Gastrocnemius medialis (tissue), 4 donors: Measurements from ENCODE around the gene PXMP4. TPM values are rescaled to one million over a fixed set of nuclear protein-coding genes. Genes with fewer than 3 reads are reported as not detected.

Experiments used
- ATAC-seq, 2 donors: fragments of 150-250 bp; one replicate each; pipeline ENCODE4 v1.9.1; 2016
- DNase-seq, 2 donors: peaks; one replicate each; pipeline ENCODE4 v3.0.0-alpha.2; 2019
- H3K27ac ChIP-seq, 4 donors: fragments of 200-600 bp; sonication (generic); 1 replicate in 1 of 4; 2 replicates in 3 of 4; pipeline ENCODE4 v1.5.1; 2016 to 2018; ENCODE audit warnings: mild to moderate bottlenecking in 2 of 4, moderate library complexity in 1 of 4
- H3K27me3 ChIP-seq, 3 donors: fragments of 200-600 bp; sonication (generic) in 2 of 3; 1 replicate in 1 of 3; 2 replicates in 2 of 3; pipeline versions ENCODE4 v1.5.1 to v1.6.0; 2016 to 2019; ENCODE audit warnings: mild to moderate bottlenecking in 1 of 3, moderate library complexity in 1 of 3
- H3K36me3 ChIP-seq, 2 donors: fragments of 200-600 bp; sonication (generic) in 1 of 2; one replicate each; pipeline ENCODE4 v1.5.1; 2017 to 2018
- H3K4me1 ChIP-seq, 2 donors: fragments of 200-600 bp; sonication (generic) in 1 of 2; one replicate each; pipeline ENCODE4 v1.5.1; 2016 to 2017; ENCODE audit warnings: mild to moderate bottlenecking in 2 of 2
- H3K4me3 ChIP-seq, 4 donors: fragments of 200-600 bp; sonication (generic) in 3 of 4; 1 replicate in 1 of 4; 2 replicates in 3 of 4; pipeline ENCODE4 v1.5.1; 2016 to 2019; ENCODE audit warnings: mild to moderate bottlenecking in 2 of 4
- H3K9me3 ChIP-seq, 3 donors: fragments of 200-600 bp; sonication (generic) in 2 of 3; 1 replicate in 1 of 3; 2 replicates in 2 of 3; pipeline ENCODE4 v1.5.1; 2016 to 2019
- POLR2A ChIP-seq, 2 donors: fragments of 450-650 bp; IDR thresholded peaks; one replicate each; pipeline ENCODE4 v1.6.1; 2017; ENCODE audit warnings: antibody characterized with exemption in 2 of 2, mild to moderate bottlenecking in 2 of 2, moderate library complexity in 2 of 2
- in situ Hi-C, 4 donors: fragments of 200-750 bp; cut with MboI; loops; one replicate each; pipeline versions ENCODE4 v1.15.0 to v1.8.0; 2017; ENCODE audit warnings: low sequenced_read_pairs in 4 of 4
- intact Hi-C: fragments of 100-400 bp; cut with DNase I; formaldehyde crosslinking; loops from one replicate; pipeline ENCODE4 v1.15.1; 2023; ENCODE audit warnings: low total_unique reads
- total RNA-seq, 4 donors: library from RNA; depleted of rRNA; stranded (reverse); fragments of >200 nt; gene quantifications; one replicate each; pipeline versions ENCODE4 v1.1.0 to v1.2.3, GENCODE V29; 2016
- TF ChIP-seq, protein P1 (sequence below), 5 experiments: fragments of 450-650 bp in 3 of 5; fragments of 200-600 bp in 2 of 5; sonication (generic) in 2 of 5; IDR thresholded peaks in 4 of 5; conservative IDR thresholded peaks in 1 of 5; 1 replicate in 4 of 5; 2 replicates in 1 of 5; pipeline ENCODE4 v1.5.1; 2016 to 2019; ENCODE audit warnings: antibody characterized with exemption in 5 of 5, mild to moderate bottlenecking in 3 of 5, moderate library complexity in 3 of 5

PXMP4 gene
- total RNA-seq, 4 donors from 2014 or later, result 3.2 to 7.3 (median 5.3) TPM

DNA sequence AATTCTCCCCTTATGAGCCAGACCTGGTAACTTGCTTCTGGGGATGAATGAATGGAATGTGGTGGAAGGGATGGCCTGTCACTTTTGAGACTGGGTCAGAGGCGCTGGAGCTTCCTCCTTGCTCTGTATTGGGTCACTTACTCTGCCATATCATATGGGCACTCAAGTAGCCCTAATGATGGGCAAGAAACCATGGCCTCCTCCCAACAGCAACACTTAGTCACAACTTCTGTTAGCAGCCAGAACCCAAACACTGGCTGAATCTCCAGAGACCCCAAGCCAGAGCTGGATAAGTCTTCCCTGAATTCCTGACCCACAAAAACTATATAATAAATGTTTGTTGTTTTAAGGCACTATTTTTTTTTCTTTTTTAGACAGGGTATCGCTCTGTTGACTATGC lies 39.4 kb downstream of the PXMP4 start:
- TF ChIP-seq, protein P1, sequence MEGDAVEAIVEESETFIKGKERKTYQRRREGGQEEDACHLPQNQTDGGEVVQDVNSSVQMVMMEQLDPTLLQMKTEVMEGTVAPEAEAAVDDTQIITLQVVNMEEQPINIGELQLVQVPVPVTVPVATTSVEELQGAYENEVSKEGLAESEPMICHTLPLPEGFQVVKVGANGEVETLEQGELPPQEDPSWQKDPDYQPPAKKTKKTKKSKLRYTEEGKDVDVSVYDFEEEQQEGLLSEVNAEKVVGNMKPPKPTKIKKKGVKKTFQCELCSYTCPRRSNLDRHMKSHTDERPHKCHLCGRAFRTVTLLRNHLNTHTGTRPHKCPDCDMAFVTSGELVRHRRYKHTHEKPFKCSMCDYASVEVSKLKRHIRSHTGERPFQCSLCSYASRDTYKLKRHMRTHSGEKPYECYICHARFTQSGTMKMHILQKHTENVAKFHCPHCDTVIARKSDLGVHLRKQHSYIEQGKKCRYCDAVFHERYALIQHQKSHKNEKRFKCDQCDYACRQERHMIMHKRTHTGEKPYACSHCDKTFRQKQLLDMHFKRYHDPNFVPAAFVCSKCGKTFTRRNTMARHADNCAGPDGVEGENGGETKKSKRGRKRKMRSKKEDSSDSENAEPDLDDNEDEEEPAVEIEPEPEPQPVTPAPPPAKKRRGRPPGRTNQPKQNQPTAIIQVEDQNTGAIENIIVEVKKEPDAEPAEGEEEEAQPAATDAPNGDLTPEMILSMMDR (IDR thresholded peaks at IDR 0.05 in 4 of 5, conservative IDR thresholded peaks at IDR 0.05 in 1 of 5), result no peak
- TF ChIP-seq POLR2A (IDR thresholded peaks at IDR 0.05), result no peak
- Histone ChIP-seq H3K27ac (no peak overlapping the region), H3K4me1 (peaks cover 5% of the 10 kb centered on the region in 2 donors), H3K27me3 (no peaks in the 10 kb centered on the region), H3K4me3 (no peak overlapping the region), H3K36me3 (no peaks in the 10 kb centered on the region), H3K9me3 (no peaks in the 10 kb centered on the region)
- no peak for ATAC-seq
- no peak for DNase-seq
- in situ Hi-C loops (no loop called here), intact Hi-C loops (no loop called here)

DNA sequence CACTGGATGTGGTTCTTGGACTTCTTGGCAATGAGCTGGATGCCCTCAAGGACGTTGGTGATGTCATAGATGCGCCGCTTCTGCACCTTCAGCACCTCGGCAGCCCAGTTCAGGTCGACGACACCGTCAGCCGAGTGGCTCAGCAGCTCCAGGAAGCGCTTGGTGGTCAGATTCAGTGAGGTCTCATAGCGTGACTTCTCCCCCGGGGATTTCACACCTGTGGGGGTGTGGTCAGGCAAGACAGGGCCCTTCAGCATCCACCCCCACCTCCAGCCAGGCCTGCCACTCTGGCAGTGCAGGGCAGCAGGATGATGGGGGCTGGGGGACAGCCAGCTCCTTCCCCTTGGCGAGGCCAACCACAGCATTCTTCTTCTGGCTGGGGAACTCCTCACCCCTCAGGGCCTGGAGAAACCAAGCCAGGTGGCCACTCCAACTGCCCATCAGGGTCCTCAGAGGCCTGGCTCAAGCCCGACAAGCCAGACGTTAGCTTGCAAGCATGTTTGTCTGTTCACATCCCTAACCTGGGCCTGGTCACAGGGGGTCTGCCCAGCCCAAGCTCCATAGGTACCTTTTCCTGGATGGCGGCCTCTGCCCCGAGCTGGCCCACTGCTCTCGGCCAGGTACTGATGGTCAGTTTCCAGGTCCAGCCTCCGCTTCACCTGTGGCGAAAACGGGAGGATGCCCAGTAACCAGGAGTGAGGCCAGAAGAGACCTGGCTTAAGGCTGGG lies 40.2 kb downstream of the PXMP4 start:
- H3K9me3 ChIP-seq, result no peaks in the 10 kb centered on the region
- H3K27ac ChIP-seq, result no peak overlapping the region
- no peaks in the 10 kb centered on the region for H3K36me3 ChIP-seq
- intact Hi-C loops, result no loop called here
- no peak for TF ChIP-seq POLR2A (IDR thresholded peaks at IDR 0.05)
- TF ChIP-seq, protein P1 (IDR thresholded peaks at IDR 0.05 in 4 of 5, conservative IDR thresholded peaks at IDR 0.05 in 1 of 5), result no peak
- H3K4me1 ChIP-seq, result peaks cover 4 to 5% of the 10 kb centered on the region in 2 donors
- H3K4me3 ChIP-seq, result no peak overlapping the region
- no peaks in the 10 kb centered on the region for H3K27me3 ChIP-seq
- in situ Hi-C loops, result no loop called here
- ATAC-seq (no peak), DNase-seq (no peak)

DNA sequence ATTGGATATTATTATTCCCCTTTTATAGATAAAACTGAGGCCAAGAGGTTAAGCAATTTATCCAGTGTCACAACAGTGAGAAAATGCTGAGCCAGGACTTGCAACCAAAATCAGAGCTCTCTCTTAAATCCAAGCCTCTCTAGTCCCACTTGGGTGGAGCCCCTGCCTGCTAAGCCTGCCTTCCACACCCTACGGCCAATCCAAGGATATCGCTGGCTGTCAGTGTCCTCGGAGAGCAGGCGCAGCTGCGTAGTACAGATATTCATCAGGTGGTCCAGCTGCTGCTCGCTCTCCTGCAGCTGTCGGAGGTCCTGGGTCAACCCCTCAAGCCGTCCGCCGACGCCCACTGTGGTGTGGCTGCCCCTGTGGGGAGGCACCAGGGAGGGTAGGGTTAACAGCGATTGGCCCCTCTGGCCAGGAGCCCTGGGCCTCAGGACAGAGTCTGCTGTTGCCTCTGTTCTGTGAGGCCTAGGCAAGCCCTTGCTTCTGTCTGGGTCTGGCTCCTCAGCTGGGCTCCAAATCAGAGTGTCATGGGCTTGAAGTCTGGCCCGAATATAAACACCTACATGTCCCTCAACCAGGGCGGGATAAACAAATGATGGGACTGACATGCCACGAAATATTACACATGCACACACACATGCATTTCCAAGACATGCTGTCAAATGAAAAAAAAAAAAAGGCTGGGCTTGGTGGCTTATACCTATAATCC lies 42.0 kb downstream of the PXMP4 start:
- intact Hi-C loops (no loop called here), in situ Hi-C loops (no loop called here)
- H3K27me3 ChIP-seq, result no peaks in the 10 kb centered on the region
- H3K36me3 ChIP-seq, result no peaks in the 10 kb centered on the region
- H3K4me1 ChIP-seq, result peaks cover 10 to 16% of the 10 kb centered on the region in 2 donors
- H3K27ac ChIP-seq, result peak overlapping the region in 2 of 4 donors; percentile 43 to 54
- H3K4me3 ChIP-seq, result no peak overlapping the region
- no peak for ATAC-seq
- TF ChIP-seq, protein P1 (IDR thresholded peaks at IDR 0.05 in 4 of 5, conservative IDR thresholded peaks at IDR 0.05 in 1 of 5), result no peak
- no peak for TF ChIP-seq POLR2A (IDR thresholded peaks at IDR 0.05)
- DNase-seq, result peak; percentile 32 to 68
- no peaks in the 10 kb centered on the region for H3K9me3 ChIP-seq

DNA sequence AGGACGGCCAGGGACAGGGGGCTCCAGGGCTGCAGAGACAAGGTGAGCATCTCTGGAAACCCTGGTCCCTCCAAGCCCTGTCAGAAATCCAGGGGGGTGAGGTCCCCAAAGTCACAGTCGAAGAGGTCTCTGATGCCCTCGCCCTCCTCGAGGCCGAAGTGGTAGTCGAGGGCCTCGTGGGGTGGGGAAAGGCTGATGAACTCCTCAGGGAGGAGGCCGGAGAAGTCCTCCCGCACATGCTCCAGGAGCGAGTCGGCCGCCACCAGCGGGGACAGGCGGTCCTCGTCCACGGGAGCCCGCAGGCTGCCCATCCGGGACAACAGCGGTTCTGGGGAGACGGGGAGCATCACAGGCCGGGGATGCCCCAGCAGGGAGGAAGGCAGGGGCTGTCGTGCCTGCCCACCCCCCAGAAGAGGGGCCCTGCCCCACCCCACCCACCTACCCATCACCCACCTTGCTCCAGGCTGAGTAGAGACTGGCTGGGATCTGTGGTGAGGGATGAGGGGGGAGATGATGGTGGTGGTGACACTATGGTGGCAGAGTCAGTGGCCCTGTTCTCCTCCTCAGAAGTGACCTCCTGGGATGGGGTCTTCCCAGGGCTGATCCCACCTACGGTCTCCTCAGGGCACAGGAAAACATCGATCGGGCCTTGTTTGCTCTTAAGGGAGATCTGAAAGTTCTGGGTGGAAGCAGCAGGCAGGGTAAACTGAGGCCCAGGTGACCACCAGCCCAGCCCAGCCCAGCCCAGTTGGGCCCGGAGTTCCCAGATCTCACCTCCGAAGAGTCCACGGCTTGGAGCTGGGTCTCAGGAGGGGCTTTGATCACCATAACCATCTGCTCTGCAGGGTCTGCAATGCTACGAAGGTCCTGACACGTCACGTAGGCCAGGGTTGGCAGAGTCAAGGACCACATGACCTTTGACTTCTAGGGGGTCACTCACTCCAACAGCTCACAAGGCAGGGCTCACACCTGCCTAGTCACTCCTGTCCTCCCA lies 43.2 kb downstream of the PXMP4 start:
- Histone ChIP-seq H3K27me3 (no peaks in the 10 kb centered on the region), H3K4me1 (peaks cover 18 to 23% of the 10 kb centered on the region in 2 donors), H3K36me3 (no peaks in the 10 kb centered on the region), H3K27ac (peak overlapping the region in 3 of 4 donors; percentile 27 to 48 (median 41)), H3K9me3 (no peaks in the 10 kb centered on the region), H3K4me3 (no peak overlapping the region)
- no peak for DNase-seq
- TF ChIP-seq, protein P1 (IDR thresholded peaks at IDR 0.05 in 4 of 5, conservative IDR thresholded peaks at IDR 0.05 in 1 of 5), result no peak
- TF ChIP-seq POLR2A (IDR thresholded peaks at IDR 0.05), result no peak
- ATAC-seq, result no peak
- intact Hi-C loops (no loop called here), in situ Hi-C loops (no loop called here)
